Keratinocyte (primary cell): ENCODE data around the gene TLE7.

Experiments
- CTCF ChIP-seq, 3 experiments: IDR thresholded peaks in 1 of 3; conservative IDR thresholded peaks in 1 of 3; optimal IDR thresholded peaks in 1 of 3; 2 replicates in 2 of 3; 3 replicates in 1 of 3; pipeline versions ENCODE3 to v1.5.1; 2011; ENCODE audit warnings: low read length in 3 of 3, mild to moderate bottlenecking in 3 of 3, moderate library complexity in 2 of 3, control low read depth in 1 of 3, inconsistent platforms in 1 of 3; ENCODE audit not compliant: insufficient read depth in 2 of 3; ENCODE audit errors: extremely low read depth in 1 of 3
- EZH2 ChIP-seq: IDR thresholded peaks from one replicate; pipeline ENCODE4 v1.6.1; 2012; ENCODE audit warnings: inconsistent platforms, mild to moderate bottlenecking, low read length, moderate library complexity

DNA sequence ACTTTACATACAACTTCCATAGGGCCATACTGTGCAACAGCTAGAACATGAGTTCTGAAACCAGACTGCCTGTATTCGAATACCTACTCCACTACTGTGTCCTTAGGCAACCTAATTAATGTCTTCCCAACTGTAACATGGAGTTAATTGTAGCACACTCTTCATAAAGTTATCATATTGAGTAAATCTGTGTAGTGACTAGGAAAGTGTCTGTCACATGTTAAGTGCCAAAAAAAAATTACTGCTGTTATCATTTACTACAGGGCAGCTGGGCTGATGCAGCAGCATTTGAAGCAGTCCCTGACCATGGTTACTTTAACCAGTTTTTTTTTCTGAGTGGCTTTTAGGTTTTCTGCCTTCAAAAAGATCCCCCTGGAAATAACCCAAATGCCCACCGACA is 31.1 kb upstream of the TLE7 start:
- TF ChIP-seq CTCF (optimal IDR thresholded peaks at IDR 0.05 in 1 of 3, IDR thresholded peaks at IDR 0.05 in 1 of 3, conservative IDR thresholded peaks at IDR 0.05 in 1 of 3; ENCODE audit: extremely low read depth in 1 of 3, insufficient read depth in 2 of 3, low read length in 3 of 3) (no peak), EZH2 (no peak)
